GM23338 (cell line): ENCODE measurements around the gene DCTN5. TPM values are rescaled to one million over a fixed set of nuclear protein-coding genes. Genes with fewer than 3 reads are reported as not detected.
"Not testable (repeated sequence)": the region's sequence is repeated elsewhere in the genome, so short reads cannot be mapped to it uniquely, and the experiment has no call there.

Source experiments
- ATAC-seq: fragments of 200-7000 bp; cut with Tn5 transposase; 3 replicates; pipeline ENCODE4 v1.9.1; 2020
- DNase-seq: peaks from one replicate; pipeline ENCODE4 v3.0.0-alpha.2; 2015; ENCODE audit warnings: low spot score
- H2AFZ ChIP-seq: fragments of 200-600 bp; sonication (generic); 2 replicates; pipeline ENCODE4 v1.8.0; 2016; ENCODE audit warnings: antibody characterized with exemption, mild to moderate bottlenecking, moderate library complexity
- H3F3A ChIP-seq: fragments of 200-600 bp; sonication (generic); replicated peaks from 2 replicates; pipeline ENCODE4 v1.8.0; 2017; ENCODE audit warnings: antibody characterized with exemption, mixed run types, low read depth
- H3K27ac ChIP-seq: fragments of 200-600 bp; sonication (generic); 2 replicates; pipeline ENCODE4 v1.6.1; 2016; ENCODE audit warnings: low read depth
- H3K27me3 ChIP-seq: fragments of 200-600 bp; sonication (generic); 2 replicates; pipeline ENCODE4 v1.8.0; 2016; ENCODE audit warnings: mild to moderate bottlenecking, mixed run types, moderate library complexity; ENCODE audit not compliant: insufficient read depth
- H3K36me3 ChIP-seq: fragments of 200-600 bp; sonication (generic); 2 replicates; pipeline ENCODE4 v1.8.0; 2016; ENCODE audit warnings: mild to moderate bottlenecking; ENCODE audit not compliant: insufficient read depth
- H3K4me1 ChIP-seq: fragments of 200-600 bp; sonication (generic); 2 replicates; pipeline ENCODE4 v1.8.0; 2016; ENCODE audit warnings: mild to moderate bottlenecking, moderate library complexity; ENCODE audit not compliant: insufficient read depth
- H3K4me2 ChIP-seq: fragments of 200-600 bp; sonication (generic); 2 replicates; pipeline ENCODE4 v1.7.1; 2017; ENCODE audit warnings: mixed run types
- H3K4me3 ChIP-seq: fragments of 200-600 bp; sonication (generic); 2 replicates; pipeline ENCODE4 v1.6.1; 2016; ENCODE audit warnings: mixed run types
- H3K79me2 ChIP-seq: fragments of 200-600 bp; sonication (generic); replicated peaks from 2 replicates; pipeline ENCODE4 v1.8.0; 2017; ENCODE audit warnings: mild to moderate bottlenecking; ENCODE audit not compliant: insufficient read depth
- H3K9me2 ChIP-seq: fragments of 200-600 bp; sonication (generic); 2 replicates; pipeline ENCODE4 v1.8.0; 2017; ENCODE audit not compliant: insufficient read depth
- H4K20me1 ChIP-seq: fragments of 200-600 bp; sonication (generic); replicated peaks from 2 replicates; pipeline ENCODE4 v1.8.0; 2017; ENCODE audit warnings: mild to moderate bottlenecking; ENCODE audit not compliant: insufficient read depth
- H3K27ac Mint-ChIP-seq: 2 replicates; pipeline ENCODE4 v1.8.0; 2020; ENCODE audit warnings: inconsistent platforms, mild to moderate bottlenecking, moderate library complexity, mixed read lengths
- H3K27me3 Mint-ChIP-seq: 3 replicates; pipeline ENCODE4 v1.8.0; 2022; ENCODE audit warnings: low read depth, mild to moderate bottlenecking, moderate library complexity, mixed read lengths, inconsistent platforms; ENCODE audit not compliant: insufficient read depth, poor library complexity
- H3K36me3 Mint-ChIP-seq: 3 replicates; pipeline ENCODE4 v1.8.0; 2021; ENCODE audit warnings: low read depth, mild to moderate bottlenecking, inconsistent platforms, moderate library complexity, mixed read lengths
- H3K4me1 Mint-ChIP-seq: 3 replicates; pipeline ENCODE4 v1.8.0; 2020; ENCODE audit warnings: mild to moderate bottlenecking, inconsistent platforms, mixed read lengths
- H3K4me3 Mint-ChIP-seq: 3 replicates; pipeline ENCODE4 v1.8.0; 2021; ENCODE audit warnings: moderate library complexity, mild to moderate bottlenecking, inconsistent platforms, mixed read lengths
- H3K9me3 Mint-ChIP-seq: 3 replicates; pipeline ENCODE4 v1.8.0; 2020; ENCODE audit warnings: moderate library complexity, mild to moderate bottlenecking, inconsistent platforms, mixed read lengths
- EZH2 ChIP-seq: fragments of 200-600 bp; sonication (generic); IDR thresholded peaks from one replicate; pipeline ENCODE4 v1.8.0; 2017; ENCODE audit warnings: antibody characterized with exemption, mild to moderate bottlenecking, low read depth; ENCODE audit not compliant: unreplicated experiment
- NANOG ChIP-seq: IDR thresholded peaks from 2 replicates; pipeline ENCODE4 v1.6.1; 2016; ENCODE audit warnings: antibody characterized with exemption, borderline replicate concordance
- POLR2AphosphoS5 ChIP-seq: IDR thresholded peaks from 2 replicates; pipeline ENCODE4 v1.6.1; 2016; ENCODE audit warnings: antibody characterized with exemption, low read depth
- STAT1 ChIP-seq: IDR thresholded peaks from one replicate; pipeline ENCODE4 v1.6.1; 2016; ENCODE audit warnings: antibody characterized with exemption; ENCODE audit not compliant: unreplicated experiment
- ZNF331 ChIP-seq: fragments of 250-450 bp; sonication (Bioruptor Pico); IDR thresholded peaks from 2 replicates; pipeline ENCODE4 v1.5.0; 2020; ENCODE audit warnings: low read depth, mild to moderate bottlenecking, moderate library complexity
- polyA plus RNA-seq: library from polyadenylated mRNA; unstranded; fragments of >200 nt; fragmentation: Nextera tagmentation; extraction: Ambion mirVana; gene quantifications from 2 replicates; pipeline ENCODE4 v1.2.1, GENCODE V29; 2016
- total RNA-seq: library from RNA; depleted of rRNA; stranded (reverse); fragments of >200 nt; shearing (Covaris generic); gene quantifications from 2 replicates; pipeline ENCODE4 v1.2.3, GENCODE V29; 2014
- TF ChIP-seq, protein P1 (sequence below): fragments of 250-450 bp; sonication (Bioruptor Pico); IDR thresholded peaks from 2 replicates; pipeline ENCODE4 v1.5.0; 2020; ENCODE audit warnings: mild to moderate bottlenecking, moderate library complexity
- TF ChIP-seq, protein P2 (sequence below): IDR thresholded peaks from one replicate; pipeline ENCODE4 v1.6.1; 2018; ENCODE audit warnings: antibody characterized with exemption; ENCODE audit not compliant: unreplicated experiment

DCTN5 gene
- total and polyA plus RNA-seq, 2 experiments from 2014 or later, result 11.5 to 69.6 TPM

DNA sequence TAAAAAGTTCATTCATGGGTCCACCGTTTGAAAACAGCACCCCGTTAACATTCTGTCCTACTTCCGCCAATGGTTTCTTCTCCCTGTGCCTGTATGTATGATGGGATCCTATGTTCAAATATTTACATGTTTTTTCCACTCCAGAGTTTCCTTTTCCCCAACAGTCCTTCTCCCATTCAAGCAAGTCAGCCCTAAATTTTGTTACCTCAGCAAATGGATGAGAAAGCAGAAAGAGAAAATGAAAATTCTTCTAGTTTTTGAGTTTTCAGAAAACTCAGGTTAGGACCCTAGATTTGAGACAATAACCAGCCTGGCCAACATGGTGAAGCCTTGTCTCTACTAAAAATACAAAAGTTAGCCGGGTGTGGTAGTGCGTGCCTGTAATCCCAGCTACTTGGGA, 75.2 kb downstream of the DCTN5 start:
- Histone ChIP-seq H3F3A (no peaks in the 10 kb centered on the region), H3K4me3 (no peak overlapping the region), H3K4me2 (no peak overlapping the region), H2AFZ (no peak overlapping the region), H3K4me1 (0 out of 2 replicates have a peak, but pooled peaks cover 5% of the 10 kb centered on the region), H4K20me1 (no peaks in the 10 kb centered on the region), H3K27me3 (peaks cover 34% of the 10 kb centered on the region), H3K9me2 (no peaks in the 10 kb centered on the region), H3K79me2 (no peaks in the 10 kb centered on the region), H3K27ac (no peak overlapping the region), H3K36me3 (no peaks in the 10 kb centered on the region)
- no peak overlapping the region for H3K4me3 Mint-ChIP-seq
- peaks cover under 1% of the 10 kb centered on the region; the same call in 1 of the 3 replicates for H3K9me3 Mint-ChIP-seq
- peaks cover 3% of the 10 kb centered on the region; the same call in 2 of the 3 replicates for H3K4me1 Mint-ChIP-seq
- H3K27me3 Mint-ChIP-seq, result peaks cover 21% of the 10 kb centered on the region
- H3K36me3 Mint-ChIP-seq, result no peaks in the 10 kb centered on the region
- ATAC-seq (no peak), DNase-seq (no peak)
- TF ChIP-seq NANOG (no peak), POLR2AphosphoS5 (no peak), EZH2 (no peak), STAT1 (no peak), ZNF331 (CRISPR knock-in tag) (no peak)
- TF ChIP-seq, protein P1, sequence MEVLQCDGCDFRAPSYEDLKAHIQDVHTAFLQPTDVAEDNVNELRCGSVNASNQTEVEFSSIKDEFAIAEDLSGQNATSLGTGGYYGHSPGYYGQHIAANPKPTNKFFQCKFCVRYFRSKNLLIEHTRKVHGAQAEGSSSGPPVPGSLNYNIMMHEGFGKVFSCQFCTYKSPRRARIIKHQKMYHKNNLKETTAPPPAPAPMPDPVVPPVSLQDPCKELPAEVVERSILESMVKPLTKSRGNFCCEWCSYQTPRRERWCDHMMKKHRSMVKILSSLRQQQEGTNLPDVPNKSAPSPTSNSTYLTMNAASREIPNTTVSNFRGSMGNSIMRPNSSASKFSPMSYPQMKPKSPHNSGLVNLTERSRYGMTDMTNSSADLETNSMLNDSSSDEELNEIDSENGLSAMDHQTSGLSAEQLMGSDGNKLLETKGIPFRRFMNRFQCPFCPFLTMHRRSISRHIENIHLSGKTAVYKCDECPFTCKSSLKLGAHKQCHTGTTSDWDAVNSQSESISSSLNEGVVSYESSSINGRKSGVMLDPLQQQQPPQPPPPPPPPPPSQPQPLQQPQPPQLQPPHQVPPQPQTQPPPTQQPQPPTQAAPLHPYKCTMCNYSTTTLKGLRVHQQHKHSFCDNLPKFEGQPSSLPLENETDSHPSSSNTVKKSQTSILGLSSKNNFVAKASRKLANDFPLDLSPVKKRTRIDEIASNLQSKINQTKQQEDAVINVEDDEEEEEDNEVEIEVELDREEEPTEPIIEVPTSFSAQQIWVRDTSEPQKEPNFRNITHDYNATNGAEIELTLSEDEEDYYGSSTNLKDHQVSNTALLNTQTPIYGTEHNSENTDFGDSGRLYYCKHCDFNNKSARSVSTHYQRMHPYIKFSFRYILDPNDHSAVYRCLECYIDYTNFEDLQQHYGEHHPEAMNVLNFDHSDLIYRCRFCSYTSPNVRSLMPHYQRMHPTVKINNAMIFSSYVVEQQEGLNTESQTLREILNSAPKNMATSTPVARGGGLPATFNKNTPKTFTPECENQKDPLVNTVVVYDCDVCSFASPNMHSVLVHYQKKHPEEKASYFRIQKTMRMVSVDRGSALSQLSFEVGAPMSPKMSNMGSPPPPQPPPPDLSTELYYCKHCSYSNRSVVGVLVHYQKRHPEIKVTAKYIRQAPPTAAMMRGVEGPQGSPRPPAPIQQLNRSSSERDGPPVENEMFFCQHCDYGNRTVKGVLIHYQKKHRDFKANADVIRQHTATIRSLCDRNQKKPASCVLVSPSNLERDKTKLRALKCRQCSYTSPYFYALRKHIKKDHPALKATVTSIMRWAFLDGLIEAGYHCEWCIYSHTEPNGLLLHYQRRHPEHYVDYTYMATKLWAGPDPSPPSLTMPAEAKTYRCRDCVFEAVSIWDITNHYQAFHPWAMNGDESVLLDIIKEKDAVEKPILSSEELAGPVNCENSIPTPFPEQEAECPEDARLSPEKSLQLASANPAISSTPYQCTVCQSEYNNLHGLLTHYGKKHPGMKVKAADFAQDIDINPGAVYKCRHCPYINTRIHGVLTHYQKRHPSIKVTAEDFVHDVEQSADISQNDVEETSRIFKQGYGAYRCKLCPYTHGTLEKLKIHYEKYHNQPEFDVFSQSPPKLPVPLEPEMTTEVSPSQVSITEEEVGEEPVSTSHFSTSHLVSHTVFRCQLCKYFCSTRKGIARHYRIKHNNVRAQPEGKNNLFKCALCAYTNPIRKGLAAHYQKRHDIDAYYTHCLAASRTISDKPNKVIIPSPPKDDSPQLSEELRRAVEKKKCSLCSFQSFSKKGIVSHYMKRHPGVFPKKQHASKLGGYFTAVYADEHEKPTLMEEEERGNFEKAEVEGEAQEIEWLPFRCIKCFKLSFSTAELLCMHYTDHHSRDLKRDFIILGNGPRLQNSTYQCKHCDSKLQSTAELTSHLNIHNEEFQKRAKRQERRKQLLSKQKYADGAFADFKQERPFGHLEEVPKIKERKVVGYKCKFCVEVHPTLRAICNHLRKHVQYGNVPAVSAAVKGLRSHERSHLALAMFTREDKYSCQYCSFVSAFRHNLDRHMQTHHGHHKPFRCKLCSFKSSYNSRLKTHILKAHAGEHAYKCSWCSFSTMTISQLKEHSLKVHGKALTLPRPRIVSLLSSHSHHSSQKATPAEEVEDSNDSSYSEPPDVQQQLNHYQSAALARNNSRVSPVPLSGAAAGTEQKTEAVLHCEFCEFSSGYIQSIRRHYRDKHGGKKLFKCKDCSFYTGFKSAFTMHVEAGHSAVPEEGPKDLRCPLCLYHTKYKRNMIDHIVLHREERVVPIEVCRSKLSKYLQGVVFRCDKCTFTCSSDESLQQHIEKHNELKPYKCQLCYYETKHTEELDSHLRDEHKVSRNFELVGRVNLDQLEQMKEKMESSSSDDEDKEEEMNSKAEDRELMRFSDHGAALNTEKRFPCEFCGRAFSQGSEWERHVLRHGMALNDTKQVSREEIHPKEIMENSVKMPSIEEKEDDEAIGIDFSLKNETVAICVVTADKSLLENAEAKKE (CRISPR knock-in tag), result no peak
- TF ChIP-seq, protein P2, sequence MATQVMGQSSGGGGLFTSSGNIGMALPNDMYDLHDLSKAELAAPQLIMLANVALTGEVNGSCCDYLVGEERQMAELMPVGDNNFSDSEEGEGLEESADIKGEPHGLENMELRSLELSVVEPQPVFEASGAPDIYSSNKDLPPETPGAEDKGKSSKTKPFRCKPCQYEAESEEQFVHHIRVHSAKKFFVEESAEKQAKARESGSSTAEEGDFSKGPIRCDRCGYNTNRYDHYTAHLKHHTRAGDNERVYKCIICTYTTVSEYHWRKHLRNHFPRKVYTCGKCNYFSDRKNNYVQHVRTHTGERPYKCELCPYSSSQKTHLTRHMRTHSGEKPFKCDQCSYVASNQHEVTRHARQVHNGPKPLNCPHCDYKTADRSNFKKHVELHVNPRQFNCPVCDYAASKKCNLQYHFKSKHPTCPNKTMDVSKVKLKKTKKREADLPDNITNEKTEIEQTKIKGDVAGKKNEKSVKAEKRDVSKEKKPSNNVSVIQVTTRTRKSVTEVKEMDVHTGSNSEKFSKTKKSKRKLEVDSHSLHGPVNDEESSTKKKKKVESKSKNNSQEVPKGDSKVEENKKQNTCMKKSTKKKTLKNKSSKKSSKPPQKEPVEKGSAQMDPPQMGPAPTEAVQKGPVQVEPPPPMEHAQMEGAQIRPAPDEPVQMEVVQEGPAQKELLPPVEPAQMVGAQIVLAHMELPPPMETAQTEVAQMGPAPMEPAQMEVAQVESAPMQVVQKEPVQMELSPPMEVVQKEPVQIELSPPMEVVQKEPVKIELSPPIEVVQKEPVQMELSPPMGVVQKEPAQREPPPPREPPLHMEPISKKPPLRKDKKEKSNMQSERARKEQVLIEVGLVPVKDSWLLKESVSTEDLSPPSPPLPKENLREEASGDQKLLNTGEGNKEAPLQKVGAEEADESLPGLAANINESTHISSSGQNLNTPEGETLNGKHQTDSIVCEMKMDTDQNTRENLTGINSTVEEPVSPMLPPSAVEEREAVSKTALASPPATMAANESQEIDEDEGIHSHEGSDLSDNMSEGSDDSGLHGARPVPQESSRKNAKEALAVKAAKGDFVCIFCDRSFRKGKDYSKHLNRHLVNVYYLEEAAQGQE, result no peak
- no peak overlapping the region for H3K27ac Mint-ChIP-seq

DNA sequence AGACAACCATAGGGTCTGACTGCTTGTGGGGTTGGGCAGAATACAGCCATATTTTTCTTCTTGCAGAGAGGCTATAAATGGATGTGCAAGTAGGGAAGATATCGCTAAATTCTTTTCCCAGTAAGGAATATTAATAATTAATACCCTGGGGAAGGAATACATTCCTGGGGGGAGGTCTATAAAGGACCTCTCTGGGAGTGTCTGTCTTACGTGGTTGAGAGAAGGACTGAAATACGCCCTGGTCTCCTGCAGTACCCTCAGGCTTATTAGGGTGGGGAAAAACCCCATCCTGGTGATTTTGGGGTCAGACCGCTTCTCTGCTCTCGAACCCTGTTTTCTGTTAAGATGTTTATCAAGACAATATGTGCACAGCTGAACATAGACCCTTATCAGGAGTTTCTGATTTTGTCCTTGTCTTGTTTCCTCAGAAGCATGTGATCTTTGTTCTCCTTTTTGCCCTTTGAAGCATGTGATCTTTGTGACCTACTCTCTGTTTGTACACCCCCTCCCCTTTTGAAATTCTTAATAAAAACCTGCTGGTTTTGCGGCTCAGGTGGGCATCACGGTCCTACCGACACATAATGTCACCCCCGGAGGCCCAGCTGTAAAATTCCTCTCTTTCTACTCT, 81.5 kb downstream of the DCTN5 start:
- ATAC-seq, H3K4me1 Mint-ChIP-seq, H3K36me3 ChIP-seq: not testable (repeated sequence)

More for the DNA sequence above, 81.5 kb downstream of the DCTN5 start:
- not testable (repeated sequence) for H3K27me3 Mint-ChIP-seq, H3K4me3 Mint-ChIP-seq, H3K4me2 ChIP-seq, H2AFZ ChIP-seq, H3K79me2 ChIP-seq, H3K36me3 Mint-ChIP-seq, H3K27ac Mint-ChIP-seq, H3F3A ChIP-seq, H4K20me1 ChIP-seq, H3K4me1 ChIP-seq, DNase-seq, H3K27ac ChIP-seq, H3K4me3 ChIP-seq, H3K27me3 ChIP-seq, H3K9me2 ChIP-seq, H3K9me3 Mint-ChIP-seq
